ENCODE data around the gene KRT34. TPM values are rescaled to one million over a fixed set of nuclear protein-coding genes. Genes with fewer than 3 reads are reported as not detected.
"Not testable (repeated sequence)": the region's sequence is repeated elsewhere in the genome, so short reads cannot be mapped to it uniquely, and the experiment has no call there.

Gene KRT34
- total RNA-seq (0.20 TPM in 1 of 2 replicates, not detected in the other), polyA plus RNA-seq (0.71 TPM in 1 of 2 replicates, not detected in the other)

DNA sequence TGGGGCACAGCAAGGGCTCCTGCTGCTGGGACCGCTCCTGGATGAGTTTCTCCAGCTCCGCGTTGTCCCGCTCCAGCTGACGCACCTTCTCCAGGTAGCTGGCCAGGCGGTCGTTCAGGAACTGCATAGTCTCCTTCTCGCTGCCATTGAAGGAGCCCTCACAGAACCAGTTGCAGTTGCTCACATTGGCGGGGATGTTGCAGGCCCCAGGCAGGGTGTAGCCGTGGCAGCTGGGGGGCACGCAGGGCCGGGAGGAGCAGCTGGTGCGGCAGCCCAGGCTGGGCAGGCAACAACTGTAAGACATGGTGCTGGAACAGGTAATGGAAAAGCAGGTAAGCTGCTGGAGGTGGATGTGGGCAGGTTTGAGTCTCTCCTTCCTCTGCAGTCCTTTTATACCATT lies at the start of gene KRT34:
Gene KRT34 (minus strand): TSS at position 364 of the 400 bp plus-strand sequence. CDS start 60 bp downstream, at position 304.
- H3K79me2 ChIP-seq; H3K27ac ChIP-seq; DNase-seq (ENCODE audit: low spot score); H3K27me3 ChIP-seq; H3K4me3 ChIP-seq; H3K36me3 ChIP-seq (replicated peaks; ENCODE audit: insufficient read depth, low read depth); H3K9me2 ChIP-seq (replicated peaks; ENCODE audit: insufficient read depth); H3K4me1 ChIP-seq (ENCODE audit: insufficient read depth); H3K9me3 ChIP-seq (ENCODE audit: low read depth); H2AFZ ChIP-seq; H4K20me1 ChIP-seq (ENCODE audit: insufficient read depth, poor library complexity, severe bottlenecking); H3K4me2 ChIP-seq: not testable (repeated sequence)
- 96% methylated on average over 13 of the region's 13 CpGs for WGBS (ENCODE audit: low lambda C conversion rate, missing lambda C conversion rate)

DNA sequence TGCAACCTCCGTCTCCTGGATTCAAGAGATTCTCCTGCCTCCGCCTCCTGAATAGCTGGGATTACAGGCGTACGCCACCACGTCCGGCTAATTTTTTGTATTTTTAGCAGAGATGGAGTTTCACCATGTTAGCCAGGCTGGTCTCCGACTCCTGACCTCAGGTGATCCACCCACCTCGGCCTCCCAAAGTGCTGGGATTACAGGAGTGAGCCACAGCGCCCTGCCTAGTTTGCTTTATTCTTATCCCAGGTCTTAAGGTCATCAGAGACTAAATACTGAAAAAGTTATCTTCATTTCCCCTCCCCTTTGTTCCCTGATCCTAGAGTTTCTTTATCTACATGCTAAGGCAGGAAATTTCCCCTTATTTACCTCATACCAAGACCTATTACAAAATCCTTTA lies 48.3 kb upstream of the KRT34 start:
- not testable (repeated sequence) for H3K79me2 ChIP-seq; H3K9me2 ChIP-seq (replicated peaks; ENCODE audit: insufficient read depth); H3K27ac ChIP-seq; H3K36me3 ChIP-seq (replicated peaks; ENCODE audit: insufficient read depth, low read depth); DNase-seq (ENCODE audit: low spot score); H3K27me3 ChIP-seq; H2AFZ ChIP-seq; H3K4me1 ChIP-seq (ENCODE audit: insufficient read depth); H4K20me1 ChIP-seq (ENCODE audit: insufficient read depth, poor library complexity, severe bottlenecking); H3K4me2 ChIP-seq; H3K4me3 ChIP-seq; H3K9me3 ChIP-seq (ENCODE audit: low read depth)
- 75% methylated on average over 9 of the region's 9 CpGs for WGBS (ENCODE audit: low lambda C conversion rate, missing lambda C conversion rate)

DNA sequence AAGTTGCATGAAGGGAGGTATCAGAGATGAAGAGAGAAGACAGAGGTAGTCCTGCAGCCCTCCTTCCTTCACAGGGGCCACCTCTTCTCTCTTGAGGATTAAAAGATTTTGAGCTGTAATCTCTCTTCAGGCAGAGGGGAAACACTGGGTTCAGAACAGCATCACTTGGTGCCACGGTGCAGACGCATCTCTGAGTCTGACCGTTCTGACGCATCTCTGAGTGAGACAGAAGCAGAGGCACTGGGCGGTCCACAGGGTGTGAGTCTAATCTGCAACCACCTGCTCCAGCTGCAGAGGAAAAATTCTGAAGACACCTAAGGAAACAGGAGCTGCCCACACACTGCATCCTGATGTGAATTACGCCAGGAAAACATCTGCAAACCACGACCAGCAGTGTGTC lies 47.6 kb upstream of the KRT34 start:
- H3K27ac ChIP-seq, result no peak overlapping the region
- H3K36me3 ChIP-seq (replicated peaks; ENCODE audit: insufficient read depth, low read depth), result no peaks in the 10 kb centered on the region
- TF ChIP-seq EZH2phosphoT487 (IDR thresholded peaks at IDR 0.05; ENCODE audit: low read depth, severe bottlenecking, unreplicated experiment), result no peak
- TF ChIP-seq EZH2 (IDR thresholded peaks at IDR 0.05; ENCODE audit: borderline replicate concordance), result no peak
- TF ChIP-seq, protein P1, sequence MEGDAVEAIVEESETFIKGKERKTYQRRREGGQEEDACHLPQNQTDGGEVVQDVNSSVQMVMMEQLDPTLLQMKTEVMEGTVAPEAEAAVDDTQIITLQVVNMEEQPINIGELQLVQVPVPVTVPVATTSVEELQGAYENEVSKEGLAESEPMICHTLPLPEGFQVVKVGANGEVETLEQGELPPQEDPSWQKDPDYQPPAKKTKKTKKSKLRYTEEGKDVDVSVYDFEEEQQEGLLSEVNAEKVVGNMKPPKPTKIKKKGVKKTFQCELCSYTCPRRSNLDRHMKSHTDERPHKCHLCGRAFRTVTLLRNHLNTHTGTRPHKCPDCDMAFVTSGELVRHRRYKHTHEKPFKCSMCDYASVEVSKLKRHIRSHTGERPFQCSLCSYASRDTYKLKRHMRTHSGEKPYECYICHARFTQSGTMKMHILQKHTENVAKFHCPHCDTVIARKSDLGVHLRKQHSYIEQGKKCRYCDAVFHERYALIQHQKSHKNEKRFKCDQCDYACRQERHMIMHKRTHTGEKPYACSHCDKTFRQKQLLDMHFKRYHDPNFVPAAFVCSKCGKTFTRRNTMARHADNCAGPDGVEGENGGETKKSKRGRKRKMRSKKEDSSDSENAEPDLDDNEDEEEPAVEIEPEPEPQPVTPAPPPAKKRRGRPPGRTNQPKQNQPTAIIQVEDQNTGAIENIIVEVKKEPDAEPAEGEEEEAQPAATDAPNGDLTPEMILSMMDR (IDR thresholded peaks at IDR 0.05; ENCODE audit: poor library complexity), result no peak
- DNase-seq (ENCODE audit: low spot score), result no peak
- no peak overlapping the region for H3K4me2 ChIP-seq
- no peak overlapping the region for H2AFZ ChIP-seq
- no peak overlapping the region for H3K4me3 ChIP-seq
- no peaks in the 10 kb centered on the region for H3K4me1 ChIP-seq (ENCODE audit: insufficient read depth)
- no peaks in the 10 kb centered on the region for H3K27me3 ChIP-seq
- WGBS (ENCODE audit: low lambda C conversion rate, missing lambda C conversion rate), result 69% methylated on average over 7 of the region's 7 CpGs
- H4K20me1 ChIP-seq (ENCODE audit: insufficient read depth, poor library complexity, severe bottlenecking), result no peaks in the 10 kb centered on the region
- H3K79me2 ChIP-seq, result no peaks in the 10 kb centered on the region
- no peaks in the 10 kb centered on the region for H3K9me2 ChIP-seq (replicated peaks; ENCODE audit: insufficient read depth)
- H3K9me3 ChIP-seq (ENCODE audit: low read depth), result no peaks in the 10 kb centered on the region

DNA sequence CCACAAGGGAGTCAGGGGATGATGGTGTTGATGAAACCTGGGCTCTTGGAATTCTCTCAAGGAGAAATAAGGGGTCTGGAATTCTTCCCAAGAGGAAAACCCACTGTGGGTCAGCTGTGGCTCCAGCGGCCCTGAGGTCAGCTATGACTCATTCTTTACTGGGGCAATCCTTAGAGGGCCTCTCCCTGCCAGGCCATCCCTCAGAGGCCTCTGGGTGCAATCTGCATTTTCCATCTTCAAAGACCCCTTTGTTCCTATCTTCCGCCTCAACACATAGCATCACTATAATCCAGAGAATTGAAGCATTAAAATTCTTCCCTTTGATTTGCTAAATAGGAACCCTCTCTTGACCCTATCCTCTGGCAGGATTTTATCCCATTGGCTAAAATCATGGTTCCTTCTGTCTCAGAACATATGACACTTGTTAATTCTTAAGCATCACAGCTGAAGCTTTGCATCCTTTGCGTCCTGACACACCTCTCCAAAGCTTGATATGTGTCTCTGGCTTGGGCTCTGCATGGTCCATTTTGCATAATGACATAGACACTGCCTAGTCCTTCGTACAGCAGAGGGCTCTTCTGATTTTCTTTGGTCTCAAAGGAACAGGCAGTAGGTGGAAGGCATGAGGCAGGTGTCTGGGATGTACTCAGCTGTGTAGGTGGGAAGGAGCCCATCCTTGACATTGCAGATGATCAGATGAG lies 46.6 kb upstream of the KRT34 start:
- Histone ChIP-seq H3K4me3 (no peak overlapping the region), H3K36me3 (replicated peaks; ENCODE audit: insufficient read depth, low read depth) (no peaks in the 10 kb centered on the region), H3K79me2 (no peaks in the 10 kb centered on the region), H3K9me3 (ENCODE audit: low read depth) (no peaks in the 10 kb centered on the region), H3K27me3 (no peaks in the 10 kb centered on the region), H3K27ac (no peak overlapping the region), H3K4me2 (no peak overlapping the region), H2AFZ (no peak overlapping the region), H3K4me1 (ENCODE audit: insufficient read depth) (no peaks in the 10 kb centered on the region), H3K9me2 (replicated peaks; ENCODE audit: insufficient read depth) (no peaks in the 10 kb centered on the region), H4K20me1 (ENCODE audit: insufficient read depth, poor library complexity, severe bottlenecking) (no peaks in the 10 kb centered on the region)
- 66% methylated on average over 4 of the region's 4 CpGs for WGBS (ENCODE audit: low lambda C conversion rate, missing lambda C conversion rate)
- TF ChIP-seq EZH2 (IDR thresholded peaks at IDR 0.05; ENCODE audit: borderline replicate concordance), result no peak
- TF ChIP-seq, protein P1 (IDR thresholded peaks at IDR 0.05; ENCODE audit: poor library complexity), result no peak
- TF ChIP-seq EZH2phosphoT487 (IDR thresholded peaks at IDR 0.05; ENCODE audit: low read depth, severe bottlenecking, unreplicated experiment), result no peak
- DNase-seq (ENCODE audit: low spot score), result no peak

Measured in hepatocyte (in vitro differentiated cells).